IMR-90 (cell line): ENCODE results near the gene TMEM168. TPM values are rescaled to one million over a fixed set of nuclear protein-coding genes. Genes with fewer than 3 reads are reported as not detected.

ENCODE experiments used
- ATAC-seq: fragments of 200-7000 bp; cut with Tn5 transposase; 2 replicates; pipeline ENCODE4 v1.9.1; 2020; ENCODE audit warnings: low read depth, mild to moderate bottlenecking, moderate library complexity
- BruUV-seq: library from RNA; stranded (reverse); fragments of 400-500 nt; replicated peaks from 2 replicates; lab custom pipeline; 2021; lab: Mats Ljungman, UMichigan
- CTCF ChIA-PET: fragments of 300-600 bp; formaldehyde crosslinking; extraction: SDS; loops from one replicate; lab custom pipeline; 2021; ENCODE audit warnings: antibody characterized with exemption; lab: Yijun Ruan, JAX
- POLR2A ChIA-PET: fragments of 300-600 bp; sonication (Branson Sonifier 250); formaldehyde crosslinking; loops from one replicate; lab custom pipeline; 2022; ENCODE audit warnings: antibody characterized with exemption; ENCODE audit not compliant: unreplicated experiment; lab: Charles Lee
- DNase-seq: peaks from one replicate; pipeline ENCODE4 v3.0.0; 2013
- H2AFZ ChIP-seq: replicated peaks from 2 replicates; pipeline ENCODE3; 2013; ENCODE audit warnings: low read length, mild to moderate bottlenecking; ENCODE audit not compliant: poor library complexity
- H2AK5ac ChIP-seq: 2 replicates; pipeline ENCODE4 v1.6.1; 2013; ENCODE audit warnings: low read depth, low read length, inconsistent platforms
- H2AK9ac ChIP-seq: replicated peaks from 2 replicates; pipeline ENCODE3; 2013; ENCODE audit warnings: mild to moderate bottlenecking, low read depth, low read length, moderate library complexity; ENCODE audit not compliant: poor library complexity
- H2BK120ac ChIP-seq: 2 replicates; pipeline ENCODE4 v1.6.1; 2013; ENCODE audit warnings: low read depth, low read length, inconsistent platforms
- H2BK15ac ChIP-seq: 3 replicates; pipeline ENCODE4 v1.6.1; 2013; ENCODE audit warnings: low read depth, low read length, inconsistent platforms
- H2BK20ac ChIP-seq: 2 replicates; pipeline ENCODE4 v1.6.1; 2013; ENCODE audit warnings: low read depth, mild to moderate bottlenecking, inconsistent platforms, low read length, moderate library complexity
- H2BK5ac ChIP-seq: 2 replicates; pipeline ENCODE4 v1.6.1; 2013; ENCODE audit warnings: mild to moderate bottlenecking, low read depth, low read length, inconsistent platforms; ENCODE audit not compliant: poor library complexity, severe bottlenecking
- H3K14ac ChIP-seq: replicated peaks from 2 replicates; pipeline ENCODE4 v1.6.1; 2013; ENCODE audit warnings: low read depth, low read length, inconsistent platforms
- H3K18ac ChIP-seq: 2 replicates; pipeline ENCODE4 v1.6.1; 2013; ENCODE audit warnings: low read depth, low read length, control low read depth
- H3K23ac ChIP-seq: 2 replicates; pipeline ENCODE4 v1.6.1; 2013; ENCODE audit warnings: low read depth, low read length, inconsistent platforms
- H3K27ac ChIP-seq: 2 replicates; pipeline ENCODE4 v1.5.1; 2013; ENCODE audit warnings: mild to moderate bottlenecking, control low read depth, low read length; ENCODE audit not compliant: insufficient read depth
- H3K27me3 ChIP-seq: 2 replicates; pipeline ENCODE4 v1.6.1; 2013; ENCODE audit warnings: low read length; ENCODE audit not compliant: control insufficient read depth, insufficient read depth
- H3K36me3 ChIP-seq: 2 replicates; pipeline ENCODE4 v1.6.1; 2013; ENCODE audit warnings: low read length, mixed read lengths; ENCODE audit not compliant: control insufficient read depth, insufficient read depth
- H3K4ac ChIP-seq: 2 replicates; pipeline ENCODE4 v1.6.1; 2013; ENCODE audit warnings: low read depth, low read length, inconsistent platforms
- H3K4me1 ChIP-seq: 2 replicates; pipeline ENCODE4 v1.6.1; 2013; ENCODE audit warnings: low read length, mixed read lengths; ENCODE audit not compliant: control insufficient read depth, insufficient read depth
- H3K4me2 ChIP-seq: 2 replicates; pipeline ENCODE4 v1.6.1; 2013; ENCODE audit warnings: low read depth, mild to moderate bottlenecking, control low read depth, low read length, moderate library complexity
- H3K4me3 ChIP-seq: 2 replicates; pipeline ENCODE4 v1.5.1; 2013; ENCODE audit warnings: low read depth, mild to moderate bottlenecking, control low read depth, low read length, moderate library complexity; ENCODE audit not compliant: insufficient read depth
- H3K56ac ChIP-seq: 2 replicates; pipeline ENCODE4 v1.6.1; 2013; ENCODE audit warnings: low read length, inconsistent platforms; ENCODE audit not compliant: insufficient read depth; ENCODE audit errors: extremely low read depth
- H3K79me1 ChIP-seq, 2 experiments: 2 replicates each; pipeline ENCODE4 v1.6.1; 2013; ENCODE audit warnings: low read length in 2 of 2, inconsistent platforms in 1 of 2, low read depth in 1 of 2
- H3K9ac ChIP-seq: 2 replicates; pipeline ENCODE4 v1.6.1; 2013; ENCODE audit warnings: low read depth, low read length, control low read depth
- H3K9me1 ChIP-seq: 2 replicates; pipeline ENCODE4 v1.6.1; 2013; ENCODE audit warnings: low read length, inconsistent platforms; ENCODE audit not compliant: insufficient read depth
- H3K9me3 ChIP-seq: 2 replicates; pipeline ENCODE4 v1.6.1; 2013; ENCODE audit warnings: low read length; ENCODE audit not compliant: control insufficient read depth, insufficient read depth
- H4K20me1 ChIP-seq: 2 replicates; pipeline ENCODE4 v1.6.1; 2013; ENCODE audit warnings: low read length, inconsistent platforms; ENCODE audit not compliant: insufficient read depth
- H4K5ac ChIP-seq: 2 replicates; pipeline ENCODE4 v1.6.1; 2013; ENCODE audit warnings: mild to moderate bottlenecking, low read depth, low read length, control low read depth
- H4K8ac ChIP-seq, 2 experiments: 2 replicates each; pipeline ENCODE4 v1.6.1; 2013; ENCODE audit warnings: low read depth in 2 of 2, low read length in 2 of 2, control low read depth in 1 of 2, inconsistent platforms in 1 of 2
- H4K91ac ChIP-seq: 2 replicates; pipeline ENCODE4 v1.6.1; 2013; ENCODE audit warnings: low read depth, low read length, inconsistent platforms; ENCODE audit not compliant: insufficient read depth
- BHLHE40 ChIP-seq: fragments of 150-350 bp; IDR thresholded peaks from 2 replicates; pipeline ENCODE4 v1.6.1; 2016; ENCODE audit warnings: mild to moderate bottlenecking, low read depth, low read length
- CEBPB ChIP-seq: IDR thresholded peaks from 2 replicates; pipeline ENCODE4 v1.6.1; 2012; ENCODE audit warnings: low read depth, low read length, improper control_type of control experiment
- CHD1 ChIP-seq: IDR thresholded peaks from 2 replicates; pipeline ENCODE4 v1.6.1; 2012; ENCODE audit warnings: low read depth, low read length, improper control_type of control experiment
- ELK1 ChIP-seq: fragments of 150-350 bp; IDR thresholded peaks from 2 replicates; pipeline ENCODE4 v1.6.1; 2016; ENCODE audit warnings: low read depth, mild to moderate bottlenecking, low read length, moderate library complexity, borderline replicate concordance
- FOS ChIP-seq: fragments of 150-350 bp; IDR thresholded peaks from 2 replicates; pipeline ENCODE4 v1.6.1; 2016; ENCODE audit warnings: low read depth, low read length
- MAZ ChIP-seq: IDR thresholded peaks from 2 replicates; pipeline ENCODE4 v1.6.1; 2012; ENCODE audit warnings: low read depth, mild to moderate bottlenecking, low read length, improper control_type of control experiment, moderate library complexity, borderline replicate concordance
- MXI1 ChIP-seq: IDR thresholded peaks from 2 replicates; pipeline ENCODE4 v1.6.1; 2012; ENCODE audit warnings: low read depth, mild to moderate bottlenecking, low read length, moderate library complexity, borderline replicate concordance
- NFE2L2 ChIP-seq: fragments of 150-350 bp; IDR thresholded peaks from 2 replicates; pipeline ENCODE4 v1.6.1; 2016; ENCODE audit warnings: low read depth, mild to moderate bottlenecking, low read length
- POLR2A ChIP-seq: IDR thresholded peaks from 2 replicates; pipeline ENCODE4 v1.6.1; 2012; ENCODE audit warnings: mild to moderate bottlenecking, low read depth, low read length
- SMC3 ChIP-seq: fragments of 150-350 bp; IDR thresholded peaks from 2 replicates; pipeline ENCODE4 v1.6.1; 2016; ENCODE audit warnings: low read depth, mild to moderate bottlenecking, antibody characterized with exemption, low read length, moderate library complexity
- dilution Hi-C: fragments of 300-500 bp; cut with HindIII; formaldehyde crosslinking; loops from one replicate; pipeline ENCODE4 v1.14.3; 2018; ENCODE audit warnings: low sequenced_read_pairs; ENCODE audit not compliant: unreplicated experiment
- in situ Hi-C: fragments of 300-500 bp; cut with MboI; formaldehyde crosslinking; loops from 3 replicates; pipeline ENCODE4 v1.14.3; 2019; ENCODE audit warnings: low sequenced_read_pairs, inconsistent platforms, mixed read lengths
- intact Hi-C: fragments of 100-400 bp; cut with micrococcal nuclease; formaldehyde crosslinking; loops from 2 replicates; pipeline ENCODE4 v1.10.0; 2022
- polyA plus RNA-seq, 3 experiments: library from polyadenylated mRNA; depleted of rRNA; stranded (reverse); fragments of >200 nt; gene quantifications; 2 replicates each; pipeline ENCODE4 v1.2.3, GENCODE V29; 2012; ENCODE audit warnings: low replicate concordance in 1 of 3
- total RNA-seq: library from RNA; depleted of rRNA; stranded (reverse); fragments of >200 nt; gene quantifications from 2 replicates; pipeline ENCODE4 v1.2.3, GENCODE V29; 2012

The TMEM168 gene
- total and polyA plus RNA-seq, 2 of the 4 experiments (the other 2 are of a cell fraction): 17.7 to 22.9 TPM

- H2AFZ ChIP-seq: no peak overlapping the region
- H3K4me2 ChIP-seq: no peak overlapping the region
- H2BK5ac ChIP-seq: no peak overlapping the region
- no peaks in the 10 kb centered on the region for H3K79me1 ChIP-seq
- no peak for TF ChIP-seq SMC3
- no peak for TF ChIP-seq MXI1
- TF ChIP-seq FOS: no peak
- TF ChIP-seq POLR2A: no peak
- no peak for TF ChIP-seq NFE2L2
- TF ChIP-seq MAZ: no peak
- TF ChIP-seq CHD1: no peak
- TF ChIP-seq CEBPB: no peak
- no peak for TF ChIP-seq BHLHE40
- TF ChIP-seq ELK1: no peak
- H3K27ac ChIP-seq: no peak overlapping the region
- no peak overlapping the region for H2BK120ac ChIP-seq
- no peak overlapping the region for H3K14ac ChIP-seq
- H3K36me3 ChIP-seq: peaks cover 2% of the 10 kb centered on the region; the same call in 1 of the 2 replicates
- in situ Hi-C loops (no loop called here), intact Hi-C loops (no loop called here), dilution Hi-C loops (no loop called here)
- no peak overlapping the region for H3K56ac ChIP-seq
- BruUV-seq: no TSS peak
- POLR2A ChIA-PET: no interaction called here
- no peak overlapping the region for H2BK20ac ChIP-seq
- H3K23ac ChIP-seq: no peak overlapping the region
- H3K18ac ChIP-seq: no peak overlapping the region
- DNase-seq: no peak
- no peak overlapping the region for H3K4me3 ChIP-seq
- no peak overlapping the region for H2AK9ac ChIP-seq
- H3K9ac ChIP-seq: no peak overlapping the region
- ATAC-seq: no peak
- no peaks in the 10 kb centered on the region for H3K9me1 ChIP-seq
- H4K91ac ChIP-seq: no peak overlapping the region
- H3K4me1 ChIP-seq: no peaks in the 10 kb centered on the region
- H4K20me1 ChIP-seq: no peaks in the 10 kb centered on the region
- H2BK15ac ChIP-seq: no peak overlapping the region
- no peaks in the 10 kb centered on the region for H3K9me3 ChIP-seq
- no peak overlapping the region for H3K4ac ChIP-seq
- H4K5ac ChIP-seq: no peak overlapping the region
- CTCF ChIA-PET: no interaction called here
- H4K8ac ChIP-seq: no peak overlapping the region
- no peak overlapping the region for H2AK5ac ChIP-seq
- no peaks in the 10 kb centered on the region for H3K27me3 ChIP-seq
These were observed 31.2 kb upstream of the TMEM168 start for GRCh38 chr7:112821345-112821744.
